NCI-H748 treated with DMSO at 0.1 percent for 48 hours (cell line): ENCODE data around the gene USP9Y.

Experiments
- DNase-seq: peaks from one replicate; lab custom pipeline; 2025; lab: John Stamatoyannopoulos, UW

USP9Y gene

DNA sequence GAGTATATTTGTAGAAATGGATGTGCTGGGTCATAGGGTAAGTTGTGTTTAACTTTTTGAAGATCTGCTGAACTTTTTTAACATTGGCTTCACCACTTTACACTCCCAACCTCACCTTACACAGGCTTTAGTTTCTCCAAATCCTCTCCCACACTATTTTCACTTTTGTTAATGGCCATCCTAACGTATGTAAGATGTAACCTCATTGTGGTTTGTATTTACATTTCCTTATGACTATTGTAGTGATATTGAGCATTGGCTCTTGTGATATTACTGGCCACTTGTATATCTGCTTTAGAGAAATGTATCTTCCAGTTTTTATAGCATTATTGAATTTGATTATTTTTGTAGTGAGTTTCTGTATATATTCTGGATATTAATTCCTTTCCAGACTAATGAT is 93.0 kb downstream of the USP9Y start:
- DNase-seq, result no peak

DNA sequence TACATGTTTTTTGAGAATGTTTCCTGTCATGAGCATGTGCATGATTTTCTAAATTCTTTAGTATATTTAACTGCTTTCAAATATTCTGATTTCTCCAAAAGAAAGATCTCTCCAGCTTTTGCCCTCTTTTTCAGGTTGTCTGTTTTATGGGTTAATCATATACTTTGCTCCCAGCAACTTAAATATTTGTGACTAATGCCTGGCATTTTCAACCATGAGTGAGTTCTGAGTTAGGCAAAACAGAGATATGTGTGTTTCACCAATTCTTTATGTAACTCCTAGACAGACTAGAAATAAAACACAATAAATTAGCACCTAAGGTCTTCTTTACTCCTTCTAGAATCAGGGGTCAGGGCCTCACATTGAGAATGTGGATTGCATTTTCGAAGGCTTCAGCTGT is 107.0 kb downstream of the USP9Y start:
- no peak for DNase-seq

DNA sequence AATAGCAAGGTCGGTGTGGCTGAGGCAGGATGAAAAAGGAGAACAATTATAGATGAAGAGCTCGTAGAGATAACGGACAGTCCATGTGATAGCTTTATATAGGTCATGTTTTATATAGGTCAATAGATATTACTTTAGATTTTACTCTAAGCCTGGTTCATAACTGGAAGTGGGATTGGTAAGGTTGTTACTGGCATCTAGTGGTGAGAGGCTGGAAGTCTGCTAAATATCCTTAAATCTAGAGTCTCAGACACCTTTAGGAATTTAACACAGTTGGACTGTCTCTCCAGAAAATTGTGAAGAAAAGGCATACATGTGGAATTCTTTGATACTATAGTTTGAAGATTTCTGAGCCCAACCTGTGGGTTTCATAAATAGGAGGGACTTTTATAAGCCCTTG is 108.0 kb downstream of the USP9Y start:
- no peak for DNase-seq

DNA sequence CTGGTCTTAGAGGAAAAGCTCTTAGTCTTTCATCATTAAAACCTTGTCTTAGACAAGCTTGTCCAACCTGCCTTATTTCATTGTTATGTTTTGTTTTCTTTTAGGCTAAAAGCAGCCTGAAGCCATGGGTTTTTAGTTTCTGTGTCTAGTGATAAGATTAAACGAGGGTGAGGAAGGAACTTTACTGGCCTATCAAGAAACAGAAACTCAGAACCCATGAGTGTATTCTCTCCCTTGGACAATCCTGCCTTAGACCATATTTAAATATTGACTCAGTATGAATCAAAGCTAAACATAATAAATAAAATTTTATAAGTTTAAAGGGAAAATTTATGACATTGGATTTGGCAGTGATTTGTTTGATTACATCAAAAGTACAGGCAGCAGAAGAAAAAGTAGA is 122.4 kb downstream of the USP9Y start:
- DNase-seq, result no peak

DNA sequence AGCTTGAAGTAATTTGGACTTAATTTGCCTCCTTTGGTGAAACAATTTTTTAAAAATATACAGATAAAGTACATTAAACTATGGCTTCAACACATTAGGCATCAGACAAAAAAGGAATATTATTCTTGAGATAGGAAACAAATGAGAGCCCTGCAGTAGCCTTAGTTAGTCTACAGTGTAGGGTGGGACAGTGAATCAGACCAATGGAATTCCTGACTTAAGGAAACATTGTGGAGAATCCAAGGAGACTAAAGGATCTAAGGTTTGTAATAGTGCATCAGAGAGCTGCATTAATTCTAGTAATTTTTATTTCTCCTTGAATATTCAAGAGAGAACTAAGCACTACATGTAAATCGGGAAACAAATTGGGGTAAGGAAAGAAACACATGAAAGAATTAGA is 125.8 kb downstream of the USP9Y start:
- DNase-seq, result no peak

DNA sequence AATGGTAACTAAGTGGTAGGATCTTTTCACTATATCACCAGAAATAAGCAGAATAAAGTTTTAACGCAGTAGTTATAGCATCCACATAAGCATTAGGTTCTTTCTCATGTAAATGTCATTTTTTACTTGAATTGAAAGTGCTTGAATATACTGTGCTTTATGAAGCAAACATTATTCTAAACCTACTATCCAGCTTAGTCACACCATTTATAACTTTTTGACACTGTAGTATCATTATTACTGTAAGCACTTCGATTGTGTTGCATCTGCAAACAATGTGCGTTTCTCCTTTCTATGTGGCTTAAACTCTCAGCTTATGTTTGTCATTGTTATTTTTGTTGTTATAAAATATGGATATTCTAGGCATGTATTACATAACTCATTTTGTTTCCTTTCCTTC is 132.3 kb downstream of the USP9Y start:
- no peak for DNase-seq

DNA sequence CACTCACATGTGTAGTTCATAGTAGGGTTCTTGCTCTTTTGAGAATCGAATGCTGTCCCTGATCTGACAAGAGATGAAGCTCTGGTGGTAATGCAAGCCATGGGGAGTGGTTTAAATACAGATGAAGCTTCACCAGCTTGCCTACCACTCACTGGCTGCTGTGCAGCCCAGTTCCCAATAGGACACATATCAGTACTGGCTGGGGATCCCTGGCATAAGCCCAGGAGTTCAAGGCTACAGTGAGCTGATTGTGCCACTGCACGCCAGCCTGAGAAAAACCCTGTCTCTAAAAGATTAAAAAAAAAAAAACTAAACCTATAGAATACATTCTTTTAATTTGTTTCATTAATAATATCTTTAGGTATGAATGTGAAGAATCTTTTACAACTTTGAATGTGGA is 136.5 kb downstream of the USP9Y start:
- DNase-seq, result no peak

DNA sequence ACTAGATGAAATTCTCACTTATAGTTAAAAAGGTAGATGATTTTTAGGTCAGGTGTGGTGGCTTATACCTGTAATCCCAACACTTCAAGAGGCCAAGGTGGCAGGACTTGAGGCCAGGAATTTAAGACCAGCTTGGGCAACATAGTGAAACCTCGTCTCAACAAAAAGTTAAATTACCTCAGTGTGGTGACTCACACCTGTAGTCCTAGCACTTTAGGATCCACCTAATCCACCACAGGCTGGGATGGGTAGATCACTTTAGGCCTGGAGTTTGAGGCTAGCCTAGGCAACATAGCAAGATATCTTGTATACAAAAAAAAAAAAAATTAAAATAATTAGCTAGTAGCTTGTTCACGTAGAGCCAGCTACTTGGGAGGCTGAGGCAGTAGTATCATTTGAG is 140.3 kb downstream of the USP9Y start:
- no peak for DNase-seq

DNA sequence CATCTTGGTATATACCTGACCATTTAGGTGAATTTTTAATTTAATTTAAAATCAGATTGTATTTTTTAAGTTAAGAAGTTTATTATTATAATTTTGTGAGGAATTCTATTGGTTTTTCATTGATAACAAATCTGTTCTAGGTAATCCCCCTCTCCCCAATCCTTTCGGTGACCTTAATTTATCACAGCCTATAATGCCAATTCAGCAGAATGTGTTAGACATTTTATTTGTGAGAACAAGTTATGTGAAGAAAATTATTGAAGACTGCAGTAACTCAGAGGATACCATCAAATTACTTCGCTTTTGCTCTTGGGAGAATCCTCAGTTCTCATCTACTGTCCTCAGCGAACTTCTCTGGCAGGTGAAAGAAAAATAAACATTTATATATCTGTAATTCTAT is 145.8 kb downstream of the USP9Y start:
- DNase-seq, result no peak

DNA sequence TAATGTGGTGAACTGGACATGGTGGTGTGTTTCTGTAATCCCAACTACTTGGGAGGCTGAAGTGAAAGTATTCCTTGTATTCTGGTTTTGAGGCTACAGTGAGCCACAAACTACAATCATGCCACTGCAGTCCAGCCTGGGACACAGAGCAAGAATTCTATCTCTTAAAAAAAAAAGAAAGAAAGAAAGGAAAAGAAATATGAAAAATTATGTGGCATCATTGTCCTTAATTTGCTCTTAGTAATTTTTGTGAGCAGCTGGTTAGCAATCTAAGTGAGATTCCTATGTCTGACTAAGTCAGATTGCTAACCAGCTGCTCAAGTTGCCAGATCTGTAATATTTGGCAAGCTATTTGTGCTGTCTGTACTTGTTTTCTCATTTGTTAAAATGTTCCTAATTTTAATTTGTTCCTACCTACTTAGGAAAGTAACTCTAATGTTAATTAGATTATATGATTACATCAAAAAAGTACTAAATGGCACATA is 154.8 kb downstream of the USP9Y start:
- no peak for DNase-seq

DNA sequence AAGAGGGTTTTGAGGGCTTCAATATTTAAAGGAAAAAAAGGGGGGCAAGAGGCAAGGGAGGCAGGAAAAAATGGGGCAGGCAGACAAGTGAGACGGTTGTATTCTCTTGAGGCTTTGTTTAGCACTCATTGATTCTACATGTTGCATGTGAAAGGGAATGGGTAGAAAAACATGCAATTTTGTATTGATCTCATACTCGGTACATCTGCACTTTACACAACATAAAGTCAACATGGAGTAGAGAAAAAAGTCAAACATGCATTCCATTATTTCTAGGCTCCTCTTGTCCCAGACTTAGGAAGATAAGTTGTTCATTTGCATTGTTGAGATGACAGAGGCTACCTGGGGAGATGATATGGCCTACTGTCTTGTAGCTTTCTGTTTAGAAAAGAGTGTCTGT is 166.9 kb downstream of the USP9Y start:
- no peak for DNase-seq

DNA sequence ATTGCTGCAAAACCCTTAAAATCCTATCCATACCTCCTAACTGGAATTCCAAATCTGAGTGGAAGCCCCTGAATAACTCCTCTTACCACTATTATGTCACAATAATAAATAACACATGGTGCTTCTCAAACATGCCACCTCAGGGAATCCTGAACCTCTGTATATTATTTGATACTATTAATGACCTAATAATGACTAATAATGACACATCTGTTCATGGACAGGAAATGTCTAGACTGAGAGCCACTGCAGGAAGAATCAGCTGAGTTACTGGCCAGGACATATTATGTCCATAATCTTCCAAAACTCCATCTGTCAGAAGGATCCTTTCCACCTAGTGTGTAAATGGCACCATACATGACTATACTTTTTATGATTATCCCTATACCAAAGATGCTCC is 195.9 kb downstream of the USP9Y start:
- no peak for DNase-seq

DNA sequence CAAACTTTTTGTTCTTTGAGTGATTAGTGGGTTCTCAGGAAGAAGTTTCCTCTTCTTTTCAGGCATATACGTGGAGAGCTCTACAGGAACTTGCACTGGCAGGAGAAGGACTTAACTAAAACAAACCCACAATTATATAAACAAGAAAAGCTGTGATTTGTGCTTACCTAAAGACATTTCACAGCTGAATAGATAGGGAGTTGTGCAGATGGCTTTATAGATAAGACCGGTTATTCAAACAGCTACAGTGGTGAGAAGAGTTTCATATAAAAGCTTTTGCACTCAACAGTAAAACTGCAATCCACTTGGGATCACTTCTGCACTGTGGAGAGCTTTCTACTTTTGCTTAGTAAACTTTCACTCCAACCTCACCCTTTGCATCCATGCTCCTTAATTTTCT is 197.6 kb downstream of the USP9Y start:
- no peak for DNase-seq

DNA sequence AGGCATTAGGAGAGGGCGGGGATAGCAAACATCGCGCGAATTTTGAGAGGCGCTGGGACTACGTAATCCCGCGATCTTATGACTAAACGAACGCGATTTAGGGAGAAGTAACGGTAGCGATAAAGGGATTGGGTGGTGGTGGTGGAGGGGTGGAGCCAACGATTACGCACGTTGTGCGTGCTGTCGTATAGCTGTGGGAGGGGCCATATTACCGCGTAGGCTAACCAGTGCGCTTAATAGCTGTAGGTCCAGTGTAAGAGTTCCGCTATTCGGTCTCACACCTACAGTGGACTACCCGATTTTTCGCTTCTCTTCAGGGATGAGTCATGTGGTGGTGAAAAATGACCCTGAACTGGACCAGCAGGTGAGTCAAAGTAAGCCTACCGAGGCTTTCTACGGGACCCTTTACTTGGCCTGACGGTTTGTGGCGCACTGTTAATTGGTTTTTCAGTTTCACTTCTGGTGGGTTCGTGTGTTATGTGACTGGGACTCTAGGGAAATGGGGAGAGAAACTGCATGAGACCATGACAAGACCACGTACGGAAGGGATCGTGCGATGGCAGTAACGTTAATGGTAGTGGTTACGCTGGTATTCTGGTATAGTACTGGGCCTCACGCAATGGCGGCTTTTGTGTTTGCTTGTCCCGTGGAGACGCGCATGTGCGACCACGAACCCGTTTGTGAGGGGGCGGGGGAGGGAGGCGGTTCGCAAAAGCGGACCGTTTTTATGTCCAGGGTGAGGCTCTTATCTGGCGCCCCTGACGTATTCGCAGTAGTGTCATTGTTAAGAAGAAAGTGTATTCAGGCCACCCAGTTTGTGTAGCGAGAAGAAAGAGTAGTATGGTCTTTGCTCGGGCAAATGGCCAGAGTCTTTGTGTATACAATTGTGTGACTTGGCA is 203.8 kb downstream of the USP9Y start, which contains the start of gene DDX3Y:
DDX3Y (plus strand) TSS at position 251 of the 899 bp plus-strand sequence; CDS start at position 320, 69 bp downstream.
- no peak for DNase-seq

DNA sequence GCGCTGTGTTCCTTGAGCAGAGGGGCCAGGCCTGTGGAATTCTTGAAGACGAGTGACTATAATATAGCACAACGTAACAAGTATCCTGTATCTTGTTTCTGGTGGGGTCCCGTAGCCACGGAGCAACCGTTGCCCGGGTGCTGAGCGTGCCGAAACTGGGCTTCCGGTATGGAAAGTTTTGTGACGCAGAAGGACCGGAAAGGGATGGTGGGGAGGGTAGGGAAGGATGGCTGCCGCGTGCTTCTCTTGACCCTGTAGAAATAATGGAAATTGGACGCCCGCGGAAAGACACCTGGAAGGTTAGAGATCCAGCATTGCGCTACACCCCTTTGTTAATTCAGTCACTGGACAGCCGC is 204.5 kb downstream of the USP9Y start:
- DNase-seq, result no peak

DNA sequence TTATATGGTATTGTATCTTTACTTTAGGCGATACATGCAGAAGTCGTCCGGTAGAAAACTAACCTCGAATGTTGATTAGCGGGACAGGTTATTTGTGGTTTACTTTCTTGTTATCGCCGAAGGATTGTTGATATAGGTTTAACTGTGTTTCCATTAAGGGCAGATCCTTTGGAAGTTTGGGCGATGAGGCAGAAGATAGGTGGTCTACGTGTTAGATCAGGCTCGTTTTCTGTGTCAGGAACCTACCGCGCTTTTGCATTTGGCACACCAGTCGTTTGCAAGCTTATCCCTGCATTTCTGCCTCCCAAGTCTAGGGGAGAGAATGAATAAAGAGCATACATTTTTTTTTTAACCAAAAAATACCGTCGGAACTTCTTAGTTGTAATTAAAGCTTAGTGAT is 204.9 kb downstream of the USP9Y start:
- no peak for DNase-seq
